Lower leg skin (tissue), 4 donors: ENCODE measurements around the gene CPD. TPM values are rescaled to one million over a fixed set of nuclear protein-coding genes. Genes with fewer than 3 reads are reported as not detected.

Experiments
- DNase-seq, 2 donors: peaks; one replicate each; pipeline ENCODE4 v3.0.0-alpha.2; 2019; ENCODE audit warnings: low spot score in 2 of 2
- H3K4me3 ChIP-seq: fragments of 200-600 bp; sonication (generic); 2 replicates; pipeline ENCODE4 v1.5.1; 2017; ENCODE audit warnings: mild to moderate bottlenecking, low read depth; ENCODE audit not compliant: poor library complexity, severe bottlenecking
- CTCF ChIP-seq, 3 donors: fragments of 450-650 bp; IDR thresholded peaks; one replicate each; pipeline ENCODE4 v1.5.1; 2016; ENCODE audit warnings: antibody characterized with exemption in 3 of 3, mild to moderate bottlenecking in 3 of 3, moderate library complexity in 2 of 3
- POLR2A ChIP-seq, 2 donors: fragments of 450-650 bp; IDR thresholded peaks; one replicate each; pipeline ENCODE4 v1.6.1; 2016 to 2017; ENCODE audit warnings: antibody characterized with exemption in 2 of 2, mild to moderate bottlenecking in 1 of 2, moderate library complexity in 1 of 2
- WGBS, 2 donors: methylation state at CpG; one replicate each; pipeline ENCODE4 v1.1.5; 2018; 5-methylcytosine and 5-hydroxymethylcytosine counted together
- intact Hi-C: fragments of 100-400 bp; cut with DNase I; formaldehyde crosslinking; loops from one replicate; pipeline ENCODE4 v1.15.0; 2023; ENCODE audit warnings: low total_unique reads
- total RNA-seq, 4 donors: library from RNA; depleted of rRNA; stranded (reverse); fragments of >200 nt; gene quantifications; one replicate each; pipeline ENCODE4 v1.1.0, GENCODE V29; 2016

CPD gene
- total RNA-seq, 4 donors from 2014 or later: 18.7 to 69.5 (median 48.5) TPM

- intact Hi-C loops: no loop called here
- DNase-seq: no peak
- no peak for TF ChIP-seq POLR2A (IDR thresholded peaks at IDR 0.05)
- no peak for TF ChIP-seq CTCF (IDR thresholded peaks at IDR 0.05)
- no peak overlapping the region for H3K4me3 ChIP-seq
- 75% methylated on average over 8 of the region's 8 CpGs for WGBS, 2 donors
These were observed 18.5 kb upstream of the CPD start for GRCh38 chr17:30360086-30360808.

- no peak for TF ChIP-seq POLR2A (IDR thresholded peaks at IDR 0.05)
- TF ChIP-seq CTCF (IDR thresholded peaks at IDR 0.05): no peak
- WGBS, 2 donors: 93 to 96% methylated on average over 4 of the region's 4 CpGs
- intact Hi-C loops: no loop called here
- H3K4me3 ChIP-seq: no peak overlapping the region
- no peak for DNase-seq
These were observed 16.9 kb upstream of the CPD start for GRCh38 chr17:30361766-30362279.

GRCh38 chr17:30363715-30364202 lies 15.0 kb upstream of the CPD start:
- 32 to 43% methylated on average over 1 of the region's 1 CpG for WGBS, 2 donors
- no peak for DNase-seq
- intact Hi-C loops: no loop called here

GRCh38 chr17:30366536-30366935 lies 12.2 kb upstream of the CPD start:
- no peak for TF ChIP-seq CTCF (IDR thresholded peaks at IDR 0.05)
- no peak for TF ChIP-seq POLR2A (IDR thresholded peaks at IDR 0.05)
- no peak overlapping the region for H3K4me3 ChIP-seq
- 58 to 59% methylated on average over 3 of the region's 3 CpGs for WGBS, 2 donors
- DNase-seq: no peak
- intact Hi-C loops: no loop called here

More at GRCh38 chr17:30363715-30364202, 15.0 kb upstream of the CPD start:
- H3K4me3 ChIP-seq: no peak overlapping the region
- TF ChIP-seq CTCF (IDR thresholded peaks at IDR 0.05) (no peak), POLR2A (IDR thresholded peaks at IDR 0.05) (no peak)

GRCh38 chr17:30368912-30369720 lies 9.6 kb upstream of the CPD start:
- H3K4me3 ChIP-seq: no peak overlapping the region
- intact Hi-C loops: no loop called here
- 80 to 88% methylated on average over 13 of the region's 13 CpGs for WGBS, 2 donors
- no peak for DNase-seq
- TF ChIP-seq POLR2A (IDR thresholded peaks at IDR 0.05) (no peak), CTCF (IDR thresholded peaks at IDR 0.05) (no peak)
